OCI-M1 (cell line): ENCODE data around the gene PUS10.

Experiments used
- DNase-seq: peaks from one replicate; lab custom pipeline; 2025; lab: John Stamatoyannopoulos, UW

The PUS10 gene

DNA sequence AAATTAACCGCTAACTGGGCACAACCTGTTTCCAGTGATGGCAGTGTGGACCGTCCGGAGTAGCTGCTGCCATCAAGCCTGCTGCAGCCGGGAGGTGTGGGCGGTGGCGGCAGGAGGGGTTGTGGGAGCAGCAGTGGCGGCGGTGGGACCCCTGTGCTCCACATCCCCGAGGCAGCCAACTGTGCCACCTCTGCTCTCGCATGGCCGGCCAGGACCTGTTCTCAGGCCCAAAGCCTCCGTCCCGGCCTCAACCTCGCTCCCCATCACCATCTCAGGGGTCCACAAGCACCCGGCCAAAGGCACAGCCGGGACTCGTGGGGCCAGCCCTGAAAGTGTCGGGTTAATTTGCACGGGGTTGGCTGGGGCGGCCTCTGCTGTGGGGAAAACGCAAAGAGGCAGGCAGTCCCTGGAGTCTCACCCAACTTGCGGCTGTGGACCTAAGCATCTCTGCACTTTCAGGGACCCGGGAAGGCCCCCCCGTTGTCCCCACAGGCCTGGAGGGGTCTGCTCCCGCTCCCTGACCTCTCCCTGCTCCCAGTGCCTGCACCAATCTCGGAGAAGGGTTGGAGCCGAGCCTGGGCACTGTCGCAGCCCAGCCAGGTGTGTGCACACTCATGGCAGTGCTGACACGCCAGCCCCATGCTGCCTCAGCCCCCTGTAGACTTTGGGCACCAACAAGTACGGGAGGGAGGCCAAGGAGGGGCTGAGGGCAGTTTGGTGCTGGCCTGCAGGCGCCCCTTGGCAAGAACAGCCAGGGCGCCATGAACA lies 45.0 kb downstream of the PUS10 start:
- no peak for DNase-seq

DNA sequence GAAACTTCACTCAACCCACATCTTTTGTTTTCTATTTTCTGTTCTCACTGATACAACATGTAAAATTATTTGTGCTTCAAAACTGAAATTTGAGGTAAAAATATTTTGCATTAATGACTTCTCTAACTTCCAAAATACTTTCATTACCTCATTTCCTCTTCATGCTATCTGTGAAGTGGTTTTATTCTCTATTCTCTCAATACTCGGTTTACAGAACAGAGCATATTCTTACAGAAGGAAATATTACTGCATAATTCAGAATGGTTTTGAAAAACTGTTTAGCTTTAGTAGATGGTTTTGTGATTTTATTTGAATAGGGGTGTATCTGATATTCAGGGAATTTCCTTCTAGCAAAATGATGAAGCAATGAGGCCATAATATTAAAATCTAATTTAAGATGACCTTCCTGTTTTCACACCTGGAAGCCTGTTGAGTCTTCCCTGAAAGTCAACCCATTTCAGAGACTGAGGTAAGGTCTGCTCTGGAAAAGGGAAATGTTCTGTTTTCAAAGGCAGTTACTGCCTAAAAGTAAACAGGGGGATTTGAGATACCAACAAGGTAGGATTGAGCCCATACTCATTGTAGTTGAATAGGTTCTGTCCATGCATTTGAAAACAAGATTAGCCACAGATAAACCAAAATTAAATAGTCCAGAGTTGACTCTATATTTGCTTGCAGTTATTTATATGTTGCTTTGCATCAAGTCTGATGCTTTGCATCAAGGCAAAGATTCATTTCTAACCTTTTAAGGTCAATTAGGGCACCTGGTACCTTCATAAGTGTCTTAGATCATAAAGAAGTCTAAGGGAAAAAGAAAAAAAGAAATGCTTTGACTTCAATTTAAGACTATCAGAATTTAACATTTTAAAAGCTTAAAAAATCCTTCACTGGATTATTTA lies 51.3 kb downstream of the PUS10 start:
- no peak for DNase-seq

DNA sequence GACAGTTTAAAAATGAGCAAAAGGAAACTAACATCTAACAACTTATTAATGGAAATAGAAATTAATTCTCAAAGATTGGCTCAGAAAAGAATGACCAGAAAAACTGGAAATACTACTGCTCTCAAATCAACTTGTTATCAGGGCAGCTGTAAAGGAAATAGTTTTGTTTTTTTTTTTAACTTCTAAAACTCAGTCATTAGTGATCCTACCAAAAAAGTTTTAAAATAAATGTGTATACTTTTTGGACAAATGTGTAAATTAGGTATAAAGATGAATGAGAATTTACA lies 52.6 kb downstream of the PUS10 start:
- no peak for DNase-seq

DNA sequence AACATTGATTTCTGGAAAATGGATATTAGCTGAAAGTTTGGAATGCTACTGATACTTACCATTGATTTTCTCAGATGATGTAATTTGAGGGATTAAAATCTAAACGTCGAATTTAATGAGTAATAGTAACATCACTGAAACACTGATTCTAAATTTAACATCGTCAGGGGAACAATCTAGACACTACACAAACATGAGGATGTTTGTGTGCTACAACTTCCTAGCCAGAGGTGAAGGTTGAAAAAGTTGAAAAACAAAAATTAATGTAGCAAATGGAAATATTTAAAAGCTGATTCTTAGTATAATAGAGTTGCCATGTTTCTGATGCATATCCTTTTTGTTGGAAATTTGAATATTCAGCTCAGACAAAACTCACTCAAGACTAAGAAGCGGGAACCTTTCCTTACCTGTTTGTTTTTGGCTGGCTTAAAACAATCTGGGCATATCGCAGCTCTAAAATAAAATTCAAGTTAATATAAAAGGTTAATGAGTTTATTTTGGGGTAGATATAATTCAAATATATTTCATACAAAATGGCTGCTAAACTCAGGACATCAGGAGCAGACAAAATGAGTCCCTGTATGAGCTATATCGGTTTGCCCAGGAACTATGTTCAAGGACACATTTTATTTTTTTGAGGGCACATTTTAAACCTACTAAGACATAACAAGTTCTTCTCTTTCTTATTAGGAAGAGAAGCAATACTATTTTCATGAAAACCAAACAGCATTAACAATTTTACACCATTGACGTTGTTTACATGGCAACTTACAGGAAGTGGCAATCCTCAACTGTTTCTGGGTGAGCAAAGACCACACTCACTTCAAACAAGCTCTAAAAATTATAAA lies 53.2 kb downstream of the PUS10 start:
- DNase-seq = no peak

DNA sequence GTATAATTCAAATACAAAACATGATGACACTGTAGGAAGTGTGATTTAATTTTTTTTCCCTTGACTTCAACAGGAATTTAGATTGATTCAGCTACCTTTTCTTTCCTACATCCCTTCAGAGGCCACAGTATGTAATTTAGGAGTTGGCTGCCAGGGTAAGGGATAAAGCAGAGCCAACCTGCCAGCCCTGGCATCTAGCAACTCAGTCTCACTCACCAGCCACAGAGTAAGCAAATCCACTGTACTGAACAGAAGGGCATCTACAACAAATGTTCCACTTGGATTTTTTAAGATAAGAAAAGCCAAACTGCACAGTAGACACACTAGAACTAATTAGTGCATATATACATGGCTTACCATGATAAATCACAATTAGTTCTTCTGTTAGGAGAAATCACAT lies 54.9 kb downstream of the PUS10 start:
- no peak for DNase-seq

DNA sequence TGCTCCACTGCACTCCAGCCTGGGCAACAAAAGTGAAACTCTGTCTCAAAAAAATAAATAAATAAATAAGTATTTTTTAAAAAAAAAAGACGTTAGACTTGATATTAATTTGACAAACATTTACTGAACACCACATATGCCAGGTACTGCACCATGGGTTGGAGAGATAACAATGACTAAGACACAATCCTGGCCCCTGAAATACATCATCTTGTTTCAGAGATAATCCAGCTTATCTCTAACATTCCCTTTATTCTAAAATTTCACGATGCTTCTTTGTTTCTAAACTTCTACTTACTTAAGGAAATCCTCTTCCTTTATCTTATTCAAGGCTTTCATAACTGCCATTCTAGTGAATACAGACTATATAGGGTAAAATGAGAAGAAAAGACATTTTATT lies 55.5 kb downstream of the PUS10 start:
- DNase-seq = peak; percentile 33

DNA sequence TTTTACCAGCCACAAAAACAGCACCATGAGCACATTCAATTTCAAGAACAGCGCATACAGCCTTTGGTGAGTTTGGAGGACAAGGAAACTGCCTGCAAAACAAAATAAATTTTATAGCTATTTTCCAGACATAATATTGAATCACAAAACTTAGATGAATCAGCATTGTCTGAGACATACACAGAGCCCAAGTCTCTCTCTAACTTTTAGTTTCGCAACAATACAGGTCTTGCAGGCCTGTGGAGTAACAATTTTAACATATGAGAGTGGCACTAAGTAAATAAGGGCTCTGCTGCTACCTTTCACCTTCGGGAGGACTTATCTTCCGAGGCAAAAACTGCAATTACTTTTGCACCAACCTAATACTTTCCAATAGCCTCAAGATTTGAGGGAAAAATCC lies 56.6 kb downstream of the PUS10 start:
- DNase-seq = peak; percentile 25

DNA sequence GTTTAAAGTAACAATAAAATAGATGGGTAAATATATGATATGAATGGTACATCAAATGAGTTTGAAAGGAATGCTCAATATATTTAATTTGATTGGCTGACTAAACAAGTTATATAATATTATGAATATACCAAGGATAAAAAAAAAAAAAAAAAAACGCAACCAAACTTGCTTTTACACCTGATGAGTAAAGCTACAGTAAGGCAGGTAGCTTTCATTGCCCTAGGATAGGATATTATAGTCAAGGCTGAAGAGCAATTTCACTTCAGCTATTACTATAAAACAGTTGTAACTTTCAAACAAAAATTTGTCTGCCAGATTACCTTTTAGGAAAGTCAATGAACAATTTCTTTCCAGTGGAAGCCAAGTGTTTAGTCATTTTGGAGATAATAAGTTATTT lies 57.3 kb downstream of the PUS10 start:
- DNase-seq = no peak

DNA sequence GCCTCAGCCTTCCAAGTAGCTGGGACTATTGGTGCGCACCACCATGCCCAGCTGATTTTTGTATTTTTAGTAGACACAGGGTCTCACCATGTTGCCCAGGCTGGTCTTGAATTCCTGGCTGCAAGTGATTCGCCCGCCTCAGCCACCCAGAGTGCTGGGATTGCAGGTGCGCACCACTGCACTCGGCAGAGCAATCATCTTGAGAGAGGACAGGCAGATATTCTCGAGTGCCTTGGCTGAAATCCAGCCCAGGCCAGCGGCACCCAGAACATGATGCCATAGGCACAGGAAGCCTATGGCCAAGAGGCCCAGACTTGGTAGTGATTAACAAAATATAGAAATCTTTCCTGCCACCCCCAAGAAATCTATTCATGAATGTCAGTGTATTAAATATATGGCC lies 58.6 kb downstream of the PUS10 start:
- no peak for DNase-seq

DNA sequence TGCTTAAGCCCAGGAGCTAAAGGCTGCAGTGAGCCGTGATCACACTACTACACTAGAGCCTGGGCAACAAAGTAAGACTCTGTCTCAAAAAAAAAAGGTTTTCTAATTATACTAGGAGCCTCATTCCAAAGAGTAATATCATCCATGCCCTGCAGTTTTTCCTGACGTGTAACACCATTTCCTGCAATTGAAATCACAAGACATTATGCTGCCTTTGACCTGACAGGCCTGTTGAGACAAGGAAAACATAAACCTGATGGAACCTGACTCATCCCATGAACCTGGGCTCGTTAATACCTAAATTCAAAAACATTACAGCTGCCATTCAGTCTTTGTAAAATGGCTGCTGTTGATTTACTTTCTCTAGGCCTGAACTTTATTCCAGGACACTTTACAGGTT lies 59.3 kb downstream of the PUS10 start:
- DNase-seq = no peak

DNA sequence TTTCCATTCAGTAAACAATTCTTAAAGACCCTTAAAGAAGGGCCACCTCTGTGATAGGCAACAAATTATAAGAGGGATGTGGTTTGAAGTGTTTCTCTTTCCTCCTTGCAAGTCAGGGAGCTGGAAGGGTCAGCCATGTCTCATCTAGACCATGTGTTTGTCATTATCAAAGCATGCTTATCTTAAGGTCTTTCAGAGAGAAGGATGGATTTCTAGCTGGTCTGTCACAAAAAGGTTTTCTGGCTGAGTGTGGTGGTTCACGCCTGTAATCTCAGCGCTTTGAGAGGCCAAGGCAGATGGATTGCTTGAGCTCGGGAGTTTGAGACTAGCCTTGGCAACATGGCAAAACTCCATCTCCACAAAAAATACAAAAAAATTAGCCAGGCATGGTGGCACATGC lies 59.7 kb downstream of the PUS10 start:
- DNase-seq = no peak

DNA sequence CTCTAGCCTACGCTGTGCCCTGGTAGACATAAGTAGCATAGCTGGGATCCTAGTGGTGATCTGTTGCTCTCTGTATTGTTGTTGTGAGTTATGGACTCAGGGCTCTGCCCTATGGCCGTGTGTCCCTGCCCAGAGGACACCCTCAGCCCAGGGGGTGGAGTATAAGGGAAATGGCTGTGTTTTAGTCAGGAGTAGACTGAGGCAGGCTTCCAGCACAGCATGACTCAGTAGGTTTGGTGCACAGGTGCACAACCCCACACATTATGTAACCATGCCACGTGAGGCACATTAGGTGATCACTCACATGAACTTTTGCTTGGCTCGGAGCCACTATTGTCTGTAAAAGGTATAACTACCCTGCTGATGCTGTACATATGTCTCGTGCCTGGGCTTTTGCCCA lies 60.4 kb downstream of the PUS10 start:
- no peak for DNase-seq

DNA sequence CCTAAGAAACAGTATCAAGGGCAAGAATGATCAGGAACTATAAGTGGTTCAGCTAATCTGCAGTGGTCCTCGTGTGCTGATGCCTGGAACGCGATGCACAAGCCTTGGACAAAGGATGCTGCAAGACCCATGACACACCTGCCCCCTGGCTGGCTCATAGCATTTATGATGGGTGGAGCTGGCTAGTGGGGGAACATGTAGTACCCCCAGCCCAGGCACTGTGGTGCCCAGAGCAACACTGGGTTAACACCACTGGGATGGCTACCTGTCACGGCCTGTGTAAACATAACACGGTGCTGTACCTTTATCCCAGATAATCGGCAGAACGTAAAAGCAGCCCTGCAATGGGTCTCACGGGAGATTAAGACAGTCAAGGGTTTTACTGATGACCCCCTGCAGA lies 60.8 kb downstream of the PUS10 start:
- DNase-seq = no peak

DNA sequence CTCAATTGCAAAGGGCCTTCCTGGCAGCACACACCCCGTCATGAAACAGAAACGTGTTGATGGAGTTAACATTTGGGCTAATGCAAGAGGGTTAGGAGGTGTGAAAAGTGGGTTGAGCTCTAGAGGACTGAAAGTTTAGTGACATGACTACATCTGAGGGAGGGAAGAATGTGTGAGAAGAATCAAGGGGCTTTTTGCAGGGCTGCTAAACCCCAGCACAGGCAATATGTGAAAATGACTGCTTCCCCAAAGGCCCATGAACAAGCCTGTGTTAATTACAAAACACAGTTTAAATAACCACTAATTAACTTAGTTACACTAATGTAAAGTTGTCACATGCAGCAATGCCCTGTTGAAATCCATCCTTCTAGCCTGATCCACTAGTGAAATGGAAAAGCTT lies 63.9 kb downstream of the PUS10 start:
- DNase-seq = no peak

DNA sequence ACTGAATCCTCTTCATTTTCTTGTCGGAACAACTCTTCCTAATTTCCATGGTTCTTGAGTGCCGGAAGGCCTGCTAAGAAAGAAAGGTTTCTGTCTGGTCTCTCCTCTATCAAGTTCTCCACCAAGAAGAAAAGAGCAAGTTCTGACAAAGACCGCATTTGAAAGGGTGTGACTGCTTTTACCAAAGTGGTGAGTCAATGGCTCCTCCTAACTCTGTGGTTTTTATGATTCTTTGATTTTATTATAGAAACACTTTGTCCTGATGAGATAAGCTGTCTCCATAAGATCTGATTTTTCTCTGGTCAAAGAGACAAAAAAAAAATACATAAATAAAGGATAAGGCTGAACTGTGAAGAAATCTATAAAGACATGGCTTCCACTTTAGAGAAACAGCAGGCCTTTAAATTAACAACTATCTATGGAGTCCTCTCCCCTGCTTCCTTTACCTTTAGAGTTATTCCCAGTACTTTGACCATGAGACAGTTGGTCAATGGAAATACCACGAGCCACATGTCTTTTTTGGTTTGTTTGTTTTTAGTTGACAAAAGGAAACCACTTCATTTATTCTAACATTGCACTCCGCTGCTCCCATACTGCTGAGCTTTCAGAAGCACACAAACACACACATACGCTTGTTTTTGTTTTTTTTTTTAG lies 69.0 kb downstream of the PUS10 start:
- peak; percentile 58 for DNase-seq

DNA sequence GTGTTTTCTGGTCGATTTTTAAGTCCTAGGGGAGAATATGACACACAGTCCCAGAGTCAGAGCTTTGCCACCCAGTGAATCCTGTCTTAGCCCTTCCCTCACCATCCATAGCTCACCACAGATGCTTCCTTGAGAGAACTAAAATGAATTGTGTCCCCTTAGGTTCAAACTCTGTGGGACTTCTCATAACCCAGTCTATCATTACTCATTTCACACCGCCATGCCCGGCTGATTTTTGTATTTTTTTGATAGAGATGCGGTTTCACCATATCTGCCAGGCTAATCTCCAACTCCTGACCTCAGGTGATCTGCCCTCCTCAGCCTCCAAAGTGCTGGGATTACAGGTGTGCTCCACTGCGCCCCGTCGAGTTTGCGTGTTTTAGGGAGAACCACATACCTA lies 69.9 kb downstream of the PUS10 start:
- DNase-seq = no peak

DNA sequence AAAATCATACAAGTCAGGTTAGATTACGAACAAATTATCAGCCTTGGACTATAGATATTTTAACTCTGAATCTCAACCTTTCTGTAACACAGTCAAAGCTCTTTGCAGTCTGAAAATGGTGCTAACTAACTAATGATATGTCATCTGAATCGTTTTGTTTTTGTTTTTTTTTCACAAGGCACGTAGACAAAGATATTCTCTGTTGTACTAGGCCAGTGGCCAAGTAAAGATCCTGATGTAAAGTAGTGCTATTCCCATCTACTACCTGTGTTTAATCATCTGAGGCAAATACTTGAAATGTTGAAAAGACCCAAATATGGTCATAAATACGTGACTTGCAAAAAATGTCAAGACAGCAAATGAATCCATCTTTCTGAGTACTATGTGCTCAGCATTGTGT lies 71.0 kb downstream of the PUS10 start:
- no peak for DNase-seq

DNA sequence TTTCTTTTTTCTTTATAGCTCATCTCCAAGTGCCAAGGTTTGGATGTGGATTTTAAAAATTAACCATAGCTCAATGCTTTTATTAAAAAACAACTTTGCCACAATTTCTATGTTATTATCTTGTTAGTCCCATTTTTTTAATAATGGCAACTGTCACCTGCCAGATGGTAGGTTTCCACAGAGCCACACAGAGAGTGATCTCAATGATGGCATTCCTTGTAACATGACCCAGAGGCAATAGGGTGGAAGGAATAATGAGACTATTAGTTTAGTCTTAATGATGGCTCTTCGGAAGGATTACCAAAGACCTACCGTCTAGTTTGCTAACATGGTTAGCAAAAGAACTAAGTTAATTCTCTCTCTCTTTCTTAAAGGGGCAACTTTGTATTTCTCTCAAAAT lies 72.7 kb downstream of the PUS10 start:
- DNase-seq = no peak

DNA sequence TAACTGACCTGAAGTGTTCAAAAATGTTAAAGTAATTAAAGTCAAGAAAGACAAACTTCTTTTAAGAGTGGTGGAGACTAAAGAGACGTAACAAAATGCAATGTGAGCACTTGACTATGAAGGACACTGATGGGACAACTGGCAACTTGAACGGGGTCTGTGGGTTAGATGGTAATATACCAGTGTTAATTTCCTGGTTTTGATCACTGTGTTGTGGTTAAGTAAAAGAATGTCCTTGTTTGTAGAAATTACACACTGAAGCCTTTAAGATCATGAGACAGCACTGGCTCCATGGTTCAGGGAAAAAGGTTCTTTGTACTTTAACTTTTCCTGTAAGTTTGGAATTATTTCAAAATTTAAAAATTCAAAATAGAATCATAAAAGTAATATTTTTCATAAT lies 78.4 kb downstream of the PUS10 start:
- DNase-seq = no peak

DNA sequence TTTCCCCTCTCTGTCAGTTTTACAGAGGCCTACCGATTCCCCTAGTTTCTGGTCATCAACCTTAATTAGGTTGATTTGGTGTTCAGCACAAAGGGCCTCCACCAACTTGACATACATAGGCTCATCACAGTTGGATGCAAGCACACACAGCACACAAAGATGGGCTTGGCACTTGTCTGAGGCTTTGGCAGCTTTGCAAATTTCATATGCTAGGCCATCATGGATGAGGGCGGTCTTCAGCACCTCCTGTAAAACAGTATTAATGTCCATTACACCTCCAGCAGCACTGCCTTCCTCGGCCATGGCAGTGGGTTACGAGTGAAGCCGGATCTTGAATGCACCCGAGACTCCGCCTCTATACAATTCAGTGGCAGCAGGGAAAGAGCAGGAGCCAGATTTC lies 79.8 kb downstream of the PUS10 start:
- no peak for DNase-seq

DNA sequence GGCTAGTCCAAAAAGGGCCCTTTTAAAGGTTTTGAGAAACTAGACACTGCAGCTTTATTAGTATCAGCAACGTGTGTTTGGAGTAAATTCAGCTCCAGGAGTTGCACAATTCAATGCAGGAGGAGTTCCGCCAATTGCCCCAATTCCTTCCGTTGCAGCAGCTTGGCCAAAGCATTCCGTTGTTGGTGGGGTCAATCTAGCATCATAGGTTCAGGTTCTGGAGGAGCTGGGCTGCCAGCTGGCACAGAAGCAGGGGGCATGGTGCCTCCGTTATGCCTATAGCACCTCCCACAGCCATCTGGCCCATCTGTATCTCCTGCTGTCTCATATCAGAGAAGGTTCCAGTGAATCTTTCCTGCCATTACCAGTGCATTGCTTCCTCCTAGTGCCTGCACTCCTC lies 81.3 kb downstream of the PUS10 start:
- no peak for DNase-seq

DNA sequence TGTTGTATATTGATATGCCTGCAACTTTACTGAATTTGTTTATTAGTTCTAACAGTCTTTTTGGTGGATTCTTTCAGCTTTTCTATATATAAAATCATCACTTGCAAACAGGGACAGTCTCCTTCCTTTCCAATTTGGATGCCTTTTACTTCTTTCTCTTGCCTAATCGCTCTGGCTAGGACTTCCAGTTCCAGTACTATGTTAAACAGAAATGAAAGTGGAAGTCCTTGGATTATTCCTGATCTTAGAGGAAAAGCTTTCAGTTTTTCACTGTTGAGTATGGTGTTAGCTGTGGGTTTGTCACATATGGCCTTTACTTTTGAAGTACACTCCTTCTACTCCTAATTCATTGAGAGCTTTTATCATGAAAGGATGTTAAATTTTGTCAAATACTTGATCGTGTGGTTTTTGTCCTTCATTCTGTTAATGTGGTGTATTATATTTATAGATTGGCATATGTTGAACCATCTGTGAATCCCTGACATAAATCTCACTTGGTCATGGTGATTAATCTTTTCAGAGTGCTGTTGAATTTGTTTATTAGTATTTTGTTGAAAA lies 83.8 kb downstream of the PUS10 start:
- DNase-seq = no peak
